Diencephalon (tissue), 1 donor: ENCODE measurements around the gene GRIN2A. TPM values are rescaled to one million over a fixed set of nuclear protein-coding genes. Genes with fewer than 3 reads are reported as not detected.

Experiments
- small RNA-seq: library from RNA; depleted of rRNA; stranded (forward); fragments of <200 nt; gene quantifications from one replicate; pipeline ENCODE3, GENCODE V24; 2014
- total RNA-seq: library from RNA; depleted of rRNA; stranded (reverse); fragments of >200 nt; gene quantifications from one replicate; pipeline ENCODE4 v1.2.3, GENCODE V29; 2014

Gene GRIN2A
- 9.7 TPM for total RNA-seq

DNA sequence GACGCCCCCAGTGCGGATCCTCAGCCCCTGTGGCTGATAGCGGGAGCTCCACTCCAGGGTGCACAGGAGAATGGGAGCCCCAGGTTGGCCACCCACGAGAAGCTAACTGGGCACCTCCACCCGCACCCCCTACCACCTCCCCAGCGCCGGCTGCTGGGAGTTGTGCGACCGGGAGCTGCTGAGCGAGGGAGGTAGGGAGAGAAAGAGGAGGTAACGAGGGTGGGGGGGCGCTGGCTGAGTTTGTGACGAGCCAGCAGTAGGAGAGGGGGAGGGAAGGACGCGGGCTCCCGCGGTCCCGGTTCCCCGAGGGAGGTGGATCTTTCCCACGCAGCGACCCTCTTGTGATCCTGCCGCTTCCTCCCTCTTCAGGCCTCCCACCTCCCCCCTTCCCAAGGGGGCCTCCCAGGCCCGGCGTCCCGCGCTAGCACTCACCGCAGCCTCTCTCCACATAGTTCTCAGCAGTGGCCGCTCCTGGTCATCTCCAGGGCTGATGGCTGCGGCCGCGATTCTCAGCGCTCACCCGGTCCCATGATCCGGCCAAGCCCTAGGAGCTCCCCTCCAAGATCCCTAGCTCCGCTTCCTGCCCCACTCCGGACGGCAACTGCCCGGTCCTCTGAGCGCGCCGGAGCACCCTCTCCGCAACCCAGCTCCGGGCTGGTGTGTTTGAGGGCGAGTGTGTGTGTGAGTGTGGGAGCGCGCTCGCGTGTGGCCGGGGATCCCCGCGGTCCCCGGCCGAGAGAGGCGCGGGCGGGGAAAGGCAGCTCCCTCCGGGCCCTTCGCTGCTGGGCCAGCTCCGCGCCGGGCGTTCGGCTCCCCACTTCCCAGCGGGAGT lies at the start of gene GRIN2A:
Gene GRIN2A, minus strand, starts transcription at position 207 of the 832 bp plus-strand sequence. CDS start 2,017 bp downstream, outside the sequence.

Small RNA genes within 50 kb of the gene (small RNA-seq; reads per million reads assigned to genes)
- not detected for gene RN7SL493P

Other genes starting within 250 kb of the GRIN2A start
- gene ATF7IP2, start 203.6 kb upstream of the GRIN2A start, total RNA-seq, result 13.6 TPM